H9 (cell line): Measurements from ENCODE around the gene HEATR9. TPM values are rescaled to one million over a fixed set of nuclear protein-coding genes. Genes with fewer than 3 reads are reported as not detected.

Experiments
- DNase-seq: peaks from one replicate; pipeline ENCODE4 v3.0.0-alpha.2; 2017
- H2AFZ ChIP-seq: one replicate; pipeline ENCODE4 v1.6.1; 2013; ENCODE audit warnings: mild to moderate bottlenecking, low read length, control low read depth, moderate library complexity
- H2AK5ac ChIP-seq: 2 replicates; pipeline ENCODE4 v1.6.1; 2013; ENCODE audit warnings: low read length, control low read depth, mixed read lengths; ENCODE audit not compliant: insufficient read length
- H2BK120ac ChIP-seq: one replicate; pipeline ENCODE4 v1.6.1; 2013; ENCODE audit warnings: low read depth, mild to moderate bottlenecking, low read length, control low read depth, inconsistent platforms; ENCODE audit not compliant: poor library complexity, severe bottlenecking
- H2BK12ac ChIP-seq: 2 replicates; pipeline ENCODE4 v1.6.1; 2013; ENCODE audit warnings: low read length, control low read depth, mixed read lengths, low read depth; ENCODE audit not compliant: insufficient read length
- H2BK15ac ChIP-seq: 2 replicates; pipeline ENCODE4 v1.6.1; 2013; ENCODE audit warnings: low read depth, low read length, control low read depth
- H2BK20ac ChIP-seq: one replicate; pipeline ENCODE4 v1.6.1; 2013; ENCODE audit warnings: low read depth, mild to moderate bottlenecking, low read length, control low read depth, inconsistent platforms; ENCODE audit not compliant: poor library complexity, severe bottlenecking
- H2BK5ac ChIP-seq: 2 replicates; pipeline ENCODE4 v1.6.1; 2013; ENCODE audit warnings: low read length, control low read depth, mixed read lengths; ENCODE audit not compliant: insufficient read length
- H3K14ac ChIP-seq: 2 replicates; pipeline ENCODE4 v1.6.1; 2013; ENCODE audit warnings: low read length, control low read depth; ENCODE audit not compliant: insufficient read depth
- H3K18ac ChIP-seq: 2 replicates; pipeline ENCODE4 v1.6.1; 2013; ENCODE audit warnings: low read depth, mild to moderate bottlenecking, mixed read lengths, low read length, control low read depth; ENCODE audit not compliant: insufficient read length
- H3K23ac ChIP-seq: 2 replicates; pipeline ENCODE4 v1.6.1; 2013; ENCODE audit warnings: low read length, control low read depth, mixed read lengths, low read depth; ENCODE audit not compliant: insufficient read length
- H3K23me2 ChIP-seq: 2 replicates; pipeline ENCODE4 v1.6.1; 2013; ENCODE audit warnings: low read depth, mild to moderate bottlenecking, mixed read lengths, low read length, control low read depth; ENCODE audit not compliant: insufficient read length, poor library complexity, severe bottlenecking
- H3K27ac ChIP-seq: 2 replicates; pipeline ENCODE4 v1.5.1; 2013; ENCODE audit warnings: low read length, control low read depth, mixed read lengths, low read depth; ENCODE audit not compliant: insufficient read length
- H3K27me3 ChIP-seq: 2 replicates; pipeline ENCODE4 v1.6.1; 2013; ENCODE audit warnings: low read length, control low read depth, inconsistent platforms; ENCODE audit not compliant: insufficient read depth
- H3K4ac ChIP-seq: 2 replicates; pipeline ENCODE4 v1.6.1; 2013; ENCODE audit warnings: low read depth, mild to moderate bottlenecking, control low read depth, inconsistent platforms, low read length, moderate library complexity
- H3K4me1 ChIP-seq: 2 replicates; pipeline ENCODE4 v1.6.1; 2013; ENCODE audit warnings: low read length, control low read depth, inconsistent platforms; ENCODE audit not compliant: insufficient read depth
- H3K4me2 ChIP-seq: 2 replicates; pipeline ENCODE4 v1.6.1; 2013; ENCODE audit warnings: low read length, control low read depth, mixed read lengths; ENCODE audit not compliant: insufficient read length, insufficient read depth
- H3K56ac ChIP-seq: 2 replicates; pipeline ENCODE4 v1.6.1; 2013; ENCODE audit warnings: low read depth, mild to moderate bottlenecking, mixed read lengths, low read length, control low read depth; ENCODE audit not compliant: insufficient read length
- H3K79me1 ChIP-seq: 2 replicates; pipeline ENCODE4 v1.6.1; 2013; ENCODE audit warnings: low read depth, mild to moderate bottlenecking, moderate library complexity, low read length, control low read depth, inconsistent platforms; ENCODE audit not compliant: insufficient read depth, poor library complexity, severe bottlenecking
- H3K79me2 ChIP-seq: 2 replicates; pipeline ENCODE4 v1.6.1; 2013; ENCODE audit warnings: low read length, control low read depth, inconsistent platforms; ENCODE audit not compliant: insufficient read depth
- H3K9ac ChIP-seq: 2 replicates; pipeline ENCODE4 v1.6.1; 2013; ENCODE audit warnings: low read length, control low read depth, mixed read lengths; ENCODE audit not compliant: insufficient read length; ENCODE audit errors: extremely low read depth
- H3K9me3 ChIP-seq: one replicate; pipeline ENCODE4 v1.6.1; 2013; ENCODE audit warnings: low read depth, low read length, inconsistent platforms; ENCODE audit not compliant: control insufficient read depth
- H3T11ph ChIP-seq: one replicate; pipeline ENCODE4 v1.6.1; 2013; ENCODE audit warnings: mild to moderate bottlenecking, low read length, control low read depth, inconsistent platforms
- H4K20me1 ChIP-seq: one replicate; pipeline ENCODE4 v1.6.1; 2013; ENCODE audit not compliant: control insufficient read depth, insufficient read length, insufficient read depth
- H4K5ac ChIP-seq: 2 replicates; pipeline ENCODE4 v1.6.1; 2013; ENCODE audit warnings: low read depth, mild to moderate bottlenecking, mixed read lengths, low read length, control low read depth; ENCODE audit not compliant: insufficient read length
- H4K8ac ChIP-seq: replicated peaks from 2 replicates; pipeline ENCODE4 v1.6.1; 2013; ENCODE audit warnings: low read length, control low read depth, mixed read lengths, low read depth; ENCODE audit not compliant: insufficient read length
- H4K91ac ChIP-seq: 2 replicates; pipeline ENCODE4 v1.6.1; 2013; ENCODE audit warnings: low read depth, mild to moderate bottlenecking, moderate library complexity, mixed read lengths, low read length, control low read depth; ENCODE audit not compliant: insufficient read length
- H3K27ac Mint-ChIP-seq, 3 experiments: 2 replicates in 2 of 3; 3 replicates in 1 of 3; pipeline ENCODE4 v1.8.0; 2020 to 2021; ENCODE audit warnings: mixed read lengths in 3 of 3, mild to moderate bottlenecking in 1 of 3, moderate library complexity in 1 of 3
- H3K27me3 Mint-ChIP-seq: 2 replicates; pipeline ENCODE4 v1.8.0; 2021; ENCODE audit warnings: low read depth, mild to moderate bottlenecking, moderate library complexity, mixed read lengths
- H3K36me3 Mint-ChIP-seq, 3 experiments: 2 replicates in 2 of 3; 3 replicates in 1 of 3; pipeline ENCODE4 v1.8.0; 2020 to 2021; ENCODE audit warnings: low read depth in 3 of 3, mixed read lengths in 3 of 3; ENCODE audit not compliant: insufficient read depth in 1 of 3
- H3K4me1 Mint-ChIP-seq, 2 experiments: 2 replicates each; pipeline ENCODE4 v1.8.0; 2020; ENCODE audit warnings: mixed read lengths in 2 of 2
- H3K4me3 Mint-ChIP-seq, 2 experiments: 2 replicates in 1 of 2; 3 replicates in 1 of 2; pipeline ENCODE4 v1.8.0; 2020 to 2021; ENCODE audit warnings: mild to moderate bottlenecking in 2 of 2, mixed read lengths in 2 of 2, moderate library complexity in 1 of 2
- H3K9me3 Mint-ChIP-seq, 2 experiments: 2 replicates in 1 of 2; 3 replicates in 1 of 2; pipeline ENCODE4 v1.8.0; 2020; ENCODE audit warnings: mild to moderate bottlenecking in 2 of 2, mixed read lengths in 2 of 2, moderate library complexity in 1 of 2
- CTCF ChIP-seq: fragments of 200-600 bp; sonication (generic); conservative IDR thresholded peaks from 3 replicates; pipeline ENCODE4 v1.8.0; 2021; ENCODE audit warnings: antibody characterized with exemption, mild to moderate bottlenecking
- WGBS: extraction: QIAGEN DNeasy Blood & Tissue Kit; methylation state at CpG from one replicate; pipeline ENCODE4 v1.1.7; 2013; ENCODE audit warnings: missing lambda C conversion rate, low lambda C conversion rate, mixed read lengths; ENCODE audit not compliant: insufficient read length; ENCODE audit errors: extremely low coverage; 5-methylcytosine and 5-hydroxymethylcytosine counted together
- total RNA-seq: library from RNA; stranded (reverse); gene quantifications from 2 replicates; pipeline ENCODE4 v1.2.1, GENCODE V29; 2021

Gene HEATR9
- total RNA-seq, 1 experiment from 2014 or later: not detected

- no peak overlapping the region for H2BK5ac ChIP-seq
- no peak overlapping the region for H4K91ac ChIP-seq
- no peaks in the 10 kb centered on the region for H3K23me2 ChIP-seq
- no peaks in the 10 kb centered on the region for H3K79me2 ChIP-seq
- no peak overlapping the region for H3K14ac ChIP-seq
- H3K4ac ChIP-seq: no peak overlapping the region
- no peaks in the 10 kb centered on the region for H3K4me1 ChIP-seq
- H2AK5ac ChIP-seq: no peak overlapping the region
- no peak overlapping the region for H3K9ac ChIP-seq
- H3K4me3 Mint-ChIP-seq: no peak overlapping the region
- H3K56ac ChIP-seq: no peak overlapping the region
- H3K79me1 ChIP-seq: no peaks in the 10 kb centered on the region
- H3K36me3 Mint-ChIP-seq: peaks cover 50 to 88% (median 82%) of the 10 kb centered on the region in 3 experiments
- H2BK20ac ChIP-seq: no peak overlapping the region
- H4K20me1 ChIP-seq: peaks cover 3% of the 10 kb centered on the region
- no peak overlapping the region for H2BK15ac ChIP-seq
- H3T11ph ChIP-seq: no peak overlapping the region
- H3K4me2 ChIP-seq: no peak overlapping the region
- no peak overlapping the region for H3K23ac ChIP-seq
- peak overlapping the region in 2 of 3 experiments; percentile 7 to 55; a peak in 1 of 7 replicates for H3K27ac Mint-ChIP-seq
- no CpG with 5 or more reads among the region's 5 CpGs for WGBS
- no peaks in the 10 kb centered on the region for H3K9me3 ChIP-seq
- H2BK12ac ChIP-seq: no peak overlapping the region
- DNase-seq: no peak
- no peaks in the 10 kb centered on the region for H3K4me1 Mint-ChIP-seq
- no peak overlapping the region for H2BK120ac ChIP-seq
- no peak overlapping the region for H4K8ac ChIP-seq
- H3K27me3 ChIP-seq: no peaks in the 10 kb centered on the region
- no peaks in the 10 kb centered on the region for H3K9me3 Mint-ChIP-seq
- no peaks in the 10 kb centered on the region for H3K27me3 Mint-ChIP-seq
- no peak overlapping the region for H3K18ac ChIP-seq
- H4K5ac ChIP-seq: no peak overlapping the region
- no peak overlapping the region for H3K27ac ChIP-seq
- no peak overlapping the region for H2AFZ ChIP-seq
- TF ChIP-seq CTCF: no peak
Observed at GRCh38 chr17:35842239-35842638, 26.5 kb downstream of the HEATR9 start.
